GM12872 (cell line): ENCODE results near the gene SNX13.
A peak's percentile ranks its signal among the peaks of the same experiment; 100 is the strongest.

Source experiments
- CTCF ChIP-seq: IDR thresholded peaks from 3 replicates; pipeline ENCODE4 v1.5.1; 2011; ENCODE audit warnings: low read depth, mild to moderate bottlenecking, low read length, moderate library complexity; ENCODE audit not compliant: insufficient read depth

The SNX13 gene

GRCh38 chr7:17940302-17940883 is at the start of gene SNX13:
Gene SNX13 (minus strand): TSS chr7:17940494. CDS start chr7:17940295, 199 bp downstream.
- peak; percentile 33; the same call in 1 of the 3 replicates for TF ChIP-seq CTCF

- TF ChIP-seq CTCF = no peak
These were observed 49.3 kb upstream of the SNX13 start for GRCh38 chr7:17989546-17989945.

- TF ChIP-seq CTCF = no peak
These were observed 48.6 kb upstream of the SNX13 start for GRCh38 chr7:17988858-17989257.

GRCh38 chr7:17988141-17988540 is 47.8 kb upstream of the SNX13 start:
- TF ChIP-seq CTCF = no peak

GRCh38 chr7:17986851-17987250 is 46.6 kb upstream of the SNX13 start:
- no peak for TF ChIP-seq CTCF

- TF ChIP-seq CTCF = no peak
These were observed 45.4 kb upstream of the SNX13 start for GRCh38 chr7:17985473-17986239.

- no peak for TF ChIP-seq CTCF
These were observed 44.0 kb upstream of the SNX13 start for GRCh38 chr7:17984288-17984687.
